ENCODE data around the gene UNC13A. TPM values are rescaled to one million over a fixed set of nuclear protein-coding genes. Genes with fewer than 3 reads are reported as not detected.

Gene UNC13A
- total RNA-seq, 1 experiment from 2014 or later, result 22.2 TPM

DNA sequence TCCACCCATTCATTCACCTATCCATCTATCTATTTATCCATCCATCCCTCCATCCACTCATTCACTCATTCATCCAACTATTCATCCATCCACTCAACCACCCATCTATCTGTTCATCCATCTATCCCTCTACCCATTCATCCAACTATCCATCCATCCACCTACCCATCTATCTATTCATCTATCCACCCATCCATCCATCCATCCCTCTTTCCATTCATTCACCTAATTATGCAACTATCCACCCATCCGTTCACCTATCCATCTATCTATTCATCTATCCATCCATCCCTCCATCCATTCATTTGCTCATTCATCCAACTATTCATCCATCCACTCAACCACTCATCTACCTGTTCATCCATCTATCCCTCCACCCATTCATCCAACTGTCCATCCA lies 54.5 kb downstream of the UNC13A start:
- TF ChIP-seq, protein P1, sequence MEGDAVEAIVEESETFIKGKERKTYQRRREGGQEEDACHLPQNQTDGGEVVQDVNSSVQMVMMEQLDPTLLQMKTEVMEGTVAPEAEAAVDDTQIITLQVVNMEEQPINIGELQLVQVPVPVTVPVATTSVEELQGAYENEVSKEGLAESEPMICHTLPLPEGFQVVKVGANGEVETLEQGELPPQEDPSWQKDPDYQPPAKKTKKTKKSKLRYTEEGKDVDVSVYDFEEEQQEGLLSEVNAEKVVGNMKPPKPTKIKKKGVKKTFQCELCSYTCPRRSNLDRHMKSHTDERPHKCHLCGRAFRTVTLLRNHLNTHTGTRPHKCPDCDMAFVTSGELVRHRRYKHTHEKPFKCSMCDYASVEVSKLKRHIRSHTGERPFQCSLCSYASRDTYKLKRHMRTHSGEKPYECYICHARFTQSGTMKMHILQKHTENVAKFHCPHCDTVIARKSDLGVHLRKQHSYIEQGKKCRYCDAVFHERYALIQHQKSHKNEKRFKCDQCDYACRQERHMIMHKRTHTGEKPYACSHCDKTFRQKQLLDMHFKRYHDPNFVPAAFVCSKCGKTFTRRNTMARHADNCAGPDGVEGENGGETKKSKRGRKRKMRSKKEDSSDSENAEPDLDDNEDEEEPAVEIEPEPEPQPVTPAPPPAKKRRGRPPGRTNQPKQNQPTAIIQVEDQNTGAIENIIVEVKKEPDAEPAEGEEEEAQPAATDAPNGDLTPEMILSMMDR (conservative IDR thresholded peaks at IDR 0.05), result no peak
- H2BK15ac ChIP-seq (ENCODE audit: low read depth, low read length), result no peak overlapping the region
- H2BK5ac ChIP-seq (ENCODE audit: insufficient read length, low read length), result no peak overlapping the region
- H3K9me3 ChIP-seq (ENCODE audit: control insufficient read depth, low read depth, low read length), result no peaks in the 10 kb centered on the region
- no peak overlapping the region for H2AK5ac ChIP-seq (ENCODE audit: insufficient read length, low read length)
- Mint-ChIP-seq H3K27ac (no peak overlapping the region), H3K9me3 (no peaks in the 10 kb centered on the region), H3K36me3 (ENCODE audit: insufficient read depth in 1 of 3, low read depth in 3 of 3) (peaks cover 16 to 31% (median 21%) of the 10 kb centered on the region in 3 experiments), H3K27me3 (ENCODE audit: low read depth) (no peaks in the 10 kb centered on the region), H3K4me1 (no peaks in the 10 kb centered on the region), H3K4me3 (no peak overlapping the region)
- no peak overlapping the region for H2BK120ac ChIP-seq (ENCODE audit: low read depth, low read length, poor library complexity, severe bottlenecking)
- no peaks in the 10 kb centered on the region for H3K27me3 ChIP-seq (ENCODE audit: insufficient read depth, low read length)
- no peak overlapping the region for H4K91ac ChIP-seq (ENCODE audit: insufficient read length, low read depth, low read length)
- no peak overlapping the region for H2AFZ ChIP-seq (ENCODE audit: low read length)
- no peak overlapping the region for H3K14ac ChIP-seq (ENCODE audit: insufficient read depth, low read length)
- H3K4ac ChIP-seq (ENCODE audit: low read depth, low read length), result no peak overlapping the region
- H4K8ac ChIP-seq (replicated peaks; ENCODE audit: insufficient read length, low read depth, low read length), result no peak overlapping the region
- no peak overlapping the region for H3K23ac ChIP-seq (ENCODE audit: insufficient read length, low read depth, low read length)
- no peak overlapping the region for H2BK12ac ChIP-seq (ENCODE audit: insufficient read length, low read depth, low read length)
- no peak overlapping the region for H3K18ac ChIP-seq (ENCODE audit: insufficient read length, low read depth, low read length)
- H3K9ac ChIP-seq (ENCODE audit: extremely low read depth, insufficient read length, low read length), result no peak overlapping the region
- H2BK20ac ChIP-seq (ENCODE audit: low read depth, low read length, poor library complexity, severe bottlenecking), result no peak overlapping the region
- DNase-seq, result no peak
- H3K4me1 ChIP-seq (ENCODE audit: insufficient read depth, low read length), result no peaks in the 10 kb centered on the region
- H4K5ac ChIP-seq (ENCODE audit: insufficient read length, low read depth, low read length), result no peak overlapping the region
- WGBS (ENCODE audit: extremely low coverage, insufficient read length, low lambda C conversion rate), result 100% methylated on average over 1 of the region's 1 CpG
- H3K4me2 ChIP-seq (ENCODE audit: insufficient read depth, insufficient read length, low read length), result no peak overlapping the region
- no peaks in the 10 kb centered on the region for H3K79me2 ChIP-seq (ENCODE audit: insufficient read depth, low read length)
- H3K79me1 ChIP-seq (ENCODE audit: insufficient read depth, low read depth, low read length, poor library complexity, severe bottlenecking), result no peaks in the 10 kb centered on the region
- no peak overlapping the region for H3K27ac ChIP-seq (ENCODE audit: insufficient read length, low read depth, low read length)
- no peak overlapping the region for H3T11ph ChIP-seq (ENCODE audit: low read length)
- H3K23me2 ChIP-seq (ENCODE audit: insufficient read length, low read depth, low read length, poor library complexity, severe bottlenecking), result no peaks in the 10 kb centered on the region
- H3K56ac ChIP-seq (ENCODE audit: insufficient read length, low read depth, low read length), result no peak overlapping the region
- H4K20me1 ChIP-seq (ENCODE audit: control insufficient read depth, insufficient read depth, insufficient read length), result no peaks in the 10 kb centered on the region

All from H9 (cell line).